HG03342 (cell line): ENCODE measurements around the gene TLE4.

Experiments used
- ATAC-seq: cut with Tn5 transposase; IDR thresholded peaks from one replicate; pipeline ENCODE4 v1.9.1; 2021; ENCODE audit warnings: mild to moderate bottlenecking, moderate library complexity; ENCODE audit not compliant: unreplicated experiment

Gene TLE4

DNA sequence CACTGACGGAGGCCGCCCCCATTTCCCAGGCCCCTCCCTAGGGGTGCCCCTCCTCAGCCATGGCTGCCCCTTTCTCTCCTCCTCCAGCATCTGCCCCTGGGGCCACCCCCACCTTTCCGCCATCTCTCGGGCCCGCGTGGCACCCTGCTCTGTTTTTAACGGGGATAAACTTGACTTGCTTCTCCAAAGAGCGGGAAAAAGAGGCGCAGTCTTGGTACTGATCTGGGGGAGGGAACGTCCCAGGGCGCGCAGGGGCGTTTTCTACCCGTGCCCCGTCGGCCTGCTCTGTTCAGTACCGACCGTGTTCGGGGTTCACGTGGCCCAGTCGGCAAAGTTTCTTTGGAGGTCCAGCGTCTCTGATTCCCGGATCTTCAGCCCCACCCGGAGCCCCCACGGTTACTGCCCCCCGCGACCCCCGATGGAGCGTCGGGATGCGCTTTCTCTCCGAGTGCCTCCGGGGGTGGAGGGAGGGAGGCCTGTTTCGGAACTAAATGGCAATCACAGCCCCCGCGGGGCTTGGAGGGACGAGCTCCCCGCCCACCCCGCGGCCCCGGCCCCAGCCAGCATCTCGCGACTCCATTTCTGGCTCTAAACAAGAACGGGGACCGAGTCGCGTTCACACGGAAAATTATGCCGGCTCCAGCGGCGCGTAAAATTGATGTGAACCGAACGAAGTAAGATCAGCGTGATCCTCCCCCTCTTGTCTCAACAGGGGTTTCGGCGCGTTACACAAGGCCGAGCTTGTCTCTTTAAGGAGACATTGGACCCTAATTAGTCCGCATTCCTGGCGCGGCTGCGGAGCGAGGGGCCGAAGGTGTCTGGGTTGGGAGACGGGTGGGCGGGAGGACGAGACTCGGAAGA is 1.1 kb upstream of the TLE4 start:
- ATAC-seq: peak; percentile 0

DNA sequence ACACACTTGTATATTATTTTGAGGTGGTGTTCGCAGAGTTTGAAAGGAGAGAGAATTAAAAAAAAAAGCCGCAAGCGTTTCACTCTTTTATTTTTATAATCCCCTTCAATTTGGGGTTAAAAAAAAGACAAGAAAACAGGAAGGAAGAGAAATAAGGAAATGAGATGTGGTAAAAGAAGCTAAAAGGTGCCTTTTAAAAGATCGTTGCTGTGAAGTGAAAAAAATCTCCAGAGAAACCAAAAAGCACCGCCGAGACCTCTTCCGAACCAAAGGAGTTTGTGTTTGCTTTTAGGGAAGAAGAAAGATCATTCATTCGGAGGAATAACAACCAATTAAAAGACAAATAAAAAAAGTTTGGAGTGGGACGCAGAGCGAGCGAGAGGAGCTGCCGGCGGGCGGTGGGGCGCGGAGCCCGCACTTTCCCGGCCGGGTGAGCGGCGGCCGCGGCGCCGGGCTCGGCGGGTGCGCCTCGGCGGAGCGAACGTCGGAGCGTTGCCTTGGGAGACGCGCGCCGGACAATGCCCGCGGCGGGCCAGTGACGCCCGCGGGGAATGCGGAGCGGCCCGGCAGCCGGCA is 355 bp downstream of the TLE4 start:
- ATAC-seq: no peak

GRCh38 chr9:79572608-79573411 is 1.0 kb downstream of the TLE4 start:
- no peak for ATAC-seq

- ATAC-seq: no peak
These were observed 1.7 kb downstream of the TLE4 start for GRCh38 chr9:79573412-79573923.

DNA sequence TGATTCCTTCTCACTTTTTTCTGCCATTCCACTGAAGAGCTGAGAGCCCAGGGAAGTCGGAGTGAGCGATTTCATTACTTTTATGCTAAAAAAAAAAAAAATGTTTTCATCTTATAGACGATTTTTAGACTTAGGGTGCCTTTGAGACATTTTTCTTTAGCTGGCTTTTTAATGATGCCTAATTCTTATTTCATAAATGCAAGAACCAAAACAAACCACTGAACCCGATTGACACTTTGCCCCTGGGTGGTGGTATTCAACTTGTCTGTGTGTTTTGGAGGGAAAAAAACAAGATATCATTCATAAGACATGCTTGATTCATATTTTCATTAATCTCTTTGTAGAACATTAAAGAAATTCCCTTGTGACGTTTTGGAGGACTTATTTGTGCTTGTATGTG is 2.4 kb downstream of the TLE4 start:
- ATAC-seq: no peak

DNA sequence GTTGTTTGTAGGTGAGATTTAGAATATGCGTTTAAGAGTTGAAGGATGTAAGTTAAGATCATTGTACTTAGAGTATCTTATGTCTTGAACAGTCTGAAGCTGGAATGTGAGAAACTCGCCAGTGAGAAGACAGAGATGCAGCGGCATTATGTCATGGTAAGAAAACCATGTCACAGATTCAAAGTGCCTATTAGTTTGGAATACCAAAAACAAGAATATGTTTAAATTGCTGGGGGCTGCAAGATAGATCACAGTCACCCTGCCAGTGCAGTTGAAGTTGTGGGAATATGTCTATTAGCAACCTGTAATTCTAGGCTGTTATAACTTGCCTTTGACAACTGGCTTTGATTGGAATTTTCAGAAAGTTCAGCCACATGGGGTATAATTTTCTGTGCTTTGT is 3.0 kb downstream of the TLE4 start:
- no peak for ATAC-seq

DNA sequence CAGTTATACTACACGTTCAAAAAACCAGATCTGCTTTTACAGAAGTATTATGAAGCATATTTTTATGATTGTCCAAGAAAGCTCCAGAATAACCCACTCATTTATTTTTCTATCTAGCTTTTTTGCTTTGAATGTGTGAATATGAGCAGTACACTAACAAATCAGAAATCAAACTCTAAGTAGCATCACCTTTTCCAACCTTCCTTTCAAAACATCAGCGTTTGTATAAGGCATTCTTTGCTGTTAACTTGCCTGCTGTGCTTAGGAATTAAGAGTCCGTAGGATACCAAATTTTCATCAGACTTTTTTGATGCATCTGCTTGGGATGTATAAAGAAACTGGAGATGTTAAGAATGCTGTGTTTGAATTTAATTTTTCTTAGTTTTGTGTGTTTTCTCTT is 3.8 kb downstream of the TLE4 start:
- ATAC-seq: no peak

DNA sequence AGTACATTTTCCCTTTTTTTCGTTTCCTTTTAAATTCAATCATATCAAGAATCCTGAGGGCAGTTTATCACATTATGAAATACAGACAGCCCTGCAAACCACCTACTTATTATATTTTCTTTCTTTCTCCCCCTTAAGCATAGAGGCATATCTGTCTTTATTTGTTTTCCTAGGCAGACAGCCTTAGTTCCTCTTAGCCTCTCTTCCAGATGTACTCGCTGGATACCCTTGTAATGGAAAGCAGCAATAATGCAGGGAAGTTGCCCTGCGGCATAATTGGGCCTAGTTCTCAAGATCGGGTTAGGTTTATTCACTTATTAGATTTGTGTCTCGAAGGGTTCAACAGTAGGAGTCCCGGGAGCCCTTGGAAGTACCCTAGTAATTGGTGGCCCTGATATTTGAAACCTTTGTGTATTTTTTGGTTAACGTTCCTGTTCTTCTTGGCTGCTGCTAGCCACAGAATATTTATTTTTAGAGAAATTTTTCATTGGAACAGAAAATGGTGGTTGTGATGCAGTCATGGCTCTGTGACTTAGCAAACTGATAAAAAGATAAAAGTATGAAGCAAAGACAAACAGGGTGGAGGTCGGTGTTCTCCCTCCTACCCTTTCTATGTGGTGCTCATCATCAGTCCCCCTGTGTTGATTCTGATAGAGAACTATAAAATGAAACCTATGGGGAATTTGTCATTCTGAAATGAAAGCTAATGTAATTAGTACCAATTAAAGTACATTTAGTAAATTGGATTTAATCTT is 6.4 kb downstream of the TLE4 start:
- ATAC-seq: no peak

GRCh38 chr9:79578891-79579290 is 7.1 kb downstream of the TLE4 start:
- no peak for ATAC-seq

GRCh38 chr9:79579624-79580023 is 7.9 kb downstream of the TLE4 start:
- ATAC-seq: no peak

DNA sequence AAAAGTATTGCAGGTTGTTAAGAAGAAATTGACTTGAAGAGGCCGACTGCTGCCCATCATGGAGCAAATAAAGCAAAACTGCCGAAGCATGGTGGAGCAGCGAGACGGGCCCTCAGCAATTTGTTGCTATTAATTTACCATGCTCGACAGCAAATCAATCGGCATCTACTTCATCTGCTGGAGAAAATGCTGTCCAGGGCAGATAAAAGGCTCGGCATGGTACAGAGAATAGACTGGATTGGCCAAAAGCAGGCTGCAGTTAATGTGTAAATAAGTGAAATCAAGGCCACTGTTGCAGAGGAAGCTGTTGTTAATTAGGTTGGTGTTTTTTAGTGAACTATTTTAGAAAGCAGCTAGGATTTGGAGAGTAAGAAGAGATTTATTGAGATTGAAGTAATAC is 8.3 kb downstream of the TLE4 start:
- ATAC-seq: no peak

DNA sequence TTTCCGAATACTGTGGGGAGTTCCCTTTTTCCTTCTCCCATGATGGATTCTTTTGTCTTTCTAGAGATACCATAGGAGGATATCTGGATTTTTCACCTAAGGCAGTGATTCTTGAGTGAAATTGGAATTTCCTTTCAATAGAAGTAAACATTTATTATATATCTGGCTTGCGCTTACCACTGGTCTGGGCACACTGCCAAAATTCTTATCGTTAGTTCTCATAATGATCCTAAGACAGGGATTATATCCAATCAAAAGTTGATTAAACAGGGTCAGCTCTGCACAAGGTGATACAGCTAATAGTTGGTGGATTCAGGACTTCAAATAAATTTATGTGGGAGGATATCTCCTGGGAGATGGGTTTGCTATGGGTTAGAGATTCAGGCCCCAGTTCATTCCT is 9.6 kb downstream of the TLE4 start:
- no peak for ATAC-seq

DNA sequence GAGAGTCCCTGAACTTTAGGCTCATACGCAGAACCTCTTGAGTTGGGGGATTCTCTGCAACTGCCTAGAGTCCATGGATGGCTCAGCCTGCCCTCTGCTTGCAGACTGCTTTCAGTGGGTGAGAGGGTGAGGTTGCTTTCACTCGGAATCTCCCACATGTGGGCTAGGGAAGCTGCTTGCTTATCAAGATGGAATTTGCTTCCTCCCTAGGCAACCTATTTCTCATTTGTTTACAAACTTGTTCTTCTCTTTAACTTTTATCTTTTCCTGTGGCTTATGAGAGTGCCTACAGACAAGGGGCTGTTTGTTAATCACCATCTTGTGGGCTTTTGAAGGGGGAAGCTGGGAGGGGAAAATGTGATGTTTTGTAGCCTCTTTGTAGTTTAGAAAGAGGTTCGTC is 10.0 kb downstream of the TLE4 start:
- ATAC-seq: no peak

- ATAC-seq: peak; percentile 48
These were observed 12.3 kb downstream of the TLE4 start for GRCh38 chr9:79583952-79584654.

- ATAC-seq: no peak
These were observed 12.9 kb downstream of the TLE4 start for GRCh38 chr9:79584655-79584982.

- no peak for ATAC-seq
These were observed 16.9 kb downstream of the TLE4 start for GRCh38 chr9:79588488-79589223.

DNA sequence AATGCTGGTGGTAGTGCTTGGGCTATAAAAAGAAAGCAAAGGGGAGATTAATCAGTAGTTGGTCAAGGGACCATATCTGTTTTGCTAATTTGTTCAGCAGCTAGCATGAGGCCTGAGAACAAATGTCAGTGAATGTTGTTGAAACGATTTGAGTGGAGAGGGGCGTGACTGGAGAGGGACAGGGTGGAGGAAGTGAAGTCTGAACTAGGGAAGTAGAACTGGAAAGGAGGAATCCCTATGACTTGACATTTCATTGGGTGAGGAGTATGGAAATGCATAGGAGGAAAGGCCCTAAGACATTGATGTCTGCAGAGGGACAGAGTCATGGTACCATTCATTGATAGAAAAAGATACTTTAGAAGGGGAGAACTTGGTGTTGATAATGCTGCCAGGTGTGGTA is 19.7 kb downstream of the TLE4 start:
- ATAC-seq: no peak

- ATAC-seq: no peak
These were observed 21.1 kb downstream of the TLE4 start for GRCh38 chr9:79592726-79593493.
